ENCODE results near the gene UBE4B.

DNA sequence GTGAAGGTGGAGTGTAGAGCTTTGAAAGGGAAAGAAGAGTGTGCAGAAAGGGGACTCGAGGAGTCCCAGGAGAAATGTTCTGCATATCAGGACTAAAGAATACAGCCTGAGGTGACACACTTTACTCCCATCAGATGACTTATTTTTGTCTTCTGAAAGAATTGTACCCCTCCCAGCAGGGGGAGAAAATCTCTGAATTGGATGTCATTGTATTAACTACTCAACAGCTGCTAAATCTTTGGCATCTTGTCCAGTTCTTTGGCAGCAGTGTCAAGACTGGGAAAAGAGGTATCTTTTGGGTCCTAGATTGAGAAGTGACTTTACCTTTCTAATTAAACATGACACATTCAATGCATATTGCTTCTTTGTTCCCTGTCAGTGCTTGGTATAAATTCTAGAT is 18.9 kb downstream of the UBE4B start:
- TF ChIP-seq MAX (IDR thresholded peaks at IDR 0.05): no peak
- TF ChIP-seq CTCF (IDR thresholded peaks at IDR 0.05): no peak
- TF ChIP-seq POLR2A (IDR thresholded peaks at IDR 0.05; ENCODE audit: low read length): no peak
- TF ChIP-seq EHMT2 (IDR thresholded peaks at IDR 0.05; ENCODE audit: low read depth): no peak
- no peak for TF ChIP-seq MYC (IDR thresholded peaks at IDR 0.05; ENCODE audit: borderline replicate concordance, low read length)
- no peak for TF ChIP-seq CBX8 (IDR thresholded peaks at IDR 0.05)
- TF ChIP-seq, protein P1, sequence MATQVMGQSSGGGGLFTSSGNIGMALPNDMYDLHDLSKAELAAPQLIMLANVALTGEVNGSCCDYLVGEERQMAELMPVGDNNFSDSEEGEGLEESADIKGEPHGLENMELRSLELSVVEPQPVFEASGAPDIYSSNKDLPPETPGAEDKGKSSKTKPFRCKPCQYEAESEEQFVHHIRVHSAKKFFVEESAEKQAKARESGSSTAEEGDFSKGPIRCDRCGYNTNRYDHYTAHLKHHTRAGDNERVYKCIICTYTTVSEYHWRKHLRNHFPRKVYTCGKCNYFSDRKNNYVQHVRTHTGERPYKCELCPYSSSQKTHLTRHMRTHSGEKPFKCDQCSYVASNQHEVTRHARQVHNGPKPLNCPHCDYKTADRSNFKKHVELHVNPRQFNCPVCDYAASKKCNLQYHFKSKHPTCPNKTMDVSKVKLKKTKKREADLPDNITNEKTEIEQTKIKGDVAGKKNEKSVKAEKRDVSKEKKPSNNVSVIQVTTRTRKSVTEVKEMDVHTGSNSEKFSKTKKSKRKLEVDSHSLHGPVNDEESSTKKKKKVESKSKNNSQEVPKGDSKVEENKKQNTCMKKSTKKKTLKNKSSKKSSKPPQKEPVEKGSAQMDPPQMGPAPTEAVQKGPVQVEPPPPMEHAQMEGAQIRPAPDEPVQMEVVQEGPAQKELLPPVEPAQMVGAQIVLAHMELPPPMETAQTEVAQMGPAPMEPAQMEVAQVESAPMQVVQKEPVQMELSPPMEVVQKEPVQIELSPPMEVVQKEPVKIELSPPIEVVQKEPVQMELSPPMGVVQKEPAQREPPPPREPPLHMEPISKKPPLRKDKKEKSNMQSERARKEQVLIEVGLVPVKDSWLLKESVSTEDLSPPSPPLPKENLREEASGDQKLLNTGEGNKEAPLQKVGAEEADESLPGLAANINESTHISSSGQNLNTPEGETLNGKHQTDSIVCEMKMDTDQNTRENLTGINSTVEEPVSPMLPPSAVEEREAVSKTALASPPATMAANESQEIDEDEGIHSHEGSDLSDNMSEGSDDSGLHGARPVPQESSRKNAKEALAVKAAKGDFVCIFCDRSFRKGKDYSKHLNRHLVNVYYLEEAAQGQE (IDR thresholded peaks at IDR 0.05): no peak
